ENCODE data around the gene SMIM44.

DNA sequence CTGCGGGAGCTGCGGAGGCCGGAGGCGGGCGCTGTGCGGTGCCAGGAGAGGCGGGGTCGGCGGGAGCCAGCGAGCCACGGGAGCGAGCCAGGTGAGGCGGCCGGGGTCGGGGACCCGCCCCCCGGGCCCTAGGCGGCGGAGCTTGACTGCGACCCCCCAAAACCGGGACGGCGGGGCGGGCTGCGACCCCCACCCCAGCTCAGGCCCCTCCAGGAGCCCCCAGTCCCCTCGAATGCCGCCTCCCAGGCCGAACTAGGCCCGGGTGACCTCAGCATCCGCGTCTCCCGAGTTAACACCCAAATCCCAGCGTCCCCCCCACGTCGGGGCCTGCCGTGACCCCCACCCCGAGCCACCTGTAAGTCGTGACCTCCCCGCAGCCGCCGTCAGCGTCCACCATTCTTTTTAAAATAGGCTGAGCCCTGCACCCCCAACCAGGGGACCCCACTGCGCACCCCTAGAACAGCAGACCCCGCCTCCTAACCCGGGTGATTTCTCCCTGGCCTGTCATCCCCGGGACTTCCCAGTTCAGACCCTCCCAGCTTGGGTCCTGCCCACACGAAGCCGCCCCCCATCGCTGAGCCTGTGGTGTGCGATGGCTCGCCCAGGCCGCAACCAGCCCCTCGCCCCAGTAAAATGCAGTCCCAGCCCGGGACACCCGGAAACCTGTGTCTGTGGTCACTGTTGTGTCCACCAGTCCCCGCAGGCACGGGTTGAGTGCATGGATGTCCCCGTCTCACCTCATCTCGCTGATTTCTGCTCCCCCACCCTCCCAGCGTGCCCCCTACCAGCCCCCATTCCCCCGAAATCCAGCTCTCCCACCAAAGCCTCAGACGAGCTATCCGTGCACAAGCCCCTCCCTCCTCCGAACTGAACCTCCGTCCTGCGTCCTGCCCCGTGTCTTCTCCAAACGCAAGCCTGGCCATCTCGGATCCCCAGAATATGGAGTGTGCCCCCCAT lies 23.4 kb upstream of the SMIM44 start:
- TF ChIP-seq CTCF (conservative IDR thresholded peaks at IDR 0.05) (no peak), EZH2 (IDR thresholded peaks at IDR 0.05; ENCODE audit: low read depth) (no peak)

Data from PC-9 (cell line).